CD4-positive, alpha-beta T cell treated with Interleukin-4 for 4 hours (primary cell): ENCODE results near the gene TYW1.
"Not testable (repeated sequence)": the region's sequence is repeated elsewhere in the genome, so short reads cannot be mapped to it uniquely, and the experiment has no call there.

Source experiments
- DNase-seq: peaks from one replicate; pipeline ENCODE4 v3.0.0-alpha.2; 2020

TYW1 gene

DNA sequence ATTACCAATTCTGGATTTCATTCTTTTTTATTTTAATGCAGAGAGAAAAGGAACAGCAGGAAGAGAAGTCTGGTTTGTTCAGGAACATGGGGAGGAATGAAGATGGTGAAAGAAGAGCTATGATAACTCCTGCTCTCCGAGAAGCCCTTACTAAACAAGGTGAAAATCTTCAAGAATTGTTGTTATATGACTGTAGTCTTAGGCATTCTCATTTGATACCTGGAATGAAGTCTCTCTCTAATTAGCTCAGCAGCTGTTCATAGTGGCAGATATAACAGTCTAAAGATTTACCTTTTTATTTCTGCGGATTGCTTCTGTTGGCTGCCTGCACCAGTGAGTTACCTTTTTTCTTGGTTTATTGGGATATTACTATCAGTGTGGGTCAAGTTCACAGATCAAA lies 53.3 kb downstream of the TYW1 start:
- DNase-seq, result not testable (repeated sequence)

DNA sequence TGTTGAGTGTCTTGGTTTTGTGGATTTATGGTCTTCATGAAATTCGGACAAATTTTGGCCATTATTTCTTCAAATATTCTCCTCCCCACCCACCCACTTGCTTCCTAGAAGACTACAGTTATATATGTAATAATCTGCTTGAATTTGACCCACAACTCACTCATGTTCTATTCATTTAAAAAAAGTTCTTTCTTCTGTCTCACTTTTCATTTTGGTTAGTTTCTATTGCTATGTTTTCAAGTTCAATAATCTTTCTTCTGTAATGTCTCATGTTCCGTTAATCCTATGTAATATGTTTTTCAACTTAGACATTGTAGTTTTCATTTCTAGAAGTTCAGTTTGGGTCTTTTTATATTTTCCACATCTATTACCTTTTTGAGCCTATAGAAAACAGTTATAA lies 55.5 kb downstream of the TYW1 start:
- DNase-seq, result not testable (repeated sequence)

DNA sequence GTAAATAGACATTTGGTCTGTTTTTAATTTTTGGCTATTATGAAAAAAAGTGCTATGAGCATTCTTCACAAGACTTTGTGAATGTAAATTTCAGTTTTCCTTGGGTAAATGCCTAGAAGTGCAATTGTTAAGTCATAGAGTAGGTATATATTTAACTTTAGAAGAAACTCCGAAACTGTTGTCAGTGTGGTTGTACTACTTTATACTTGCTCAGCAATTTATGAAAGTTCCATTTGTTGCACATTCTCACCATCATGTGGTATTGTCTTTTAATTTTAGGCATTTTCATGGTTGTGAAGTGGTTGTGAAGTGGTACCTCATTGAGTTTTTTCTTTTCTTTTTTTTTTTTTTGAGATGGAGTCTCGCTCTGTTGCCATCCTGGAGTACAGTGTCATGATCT lies 60.0 kb downstream of the TYW1 start:
- DNase-seq, result no peak

DNA sequence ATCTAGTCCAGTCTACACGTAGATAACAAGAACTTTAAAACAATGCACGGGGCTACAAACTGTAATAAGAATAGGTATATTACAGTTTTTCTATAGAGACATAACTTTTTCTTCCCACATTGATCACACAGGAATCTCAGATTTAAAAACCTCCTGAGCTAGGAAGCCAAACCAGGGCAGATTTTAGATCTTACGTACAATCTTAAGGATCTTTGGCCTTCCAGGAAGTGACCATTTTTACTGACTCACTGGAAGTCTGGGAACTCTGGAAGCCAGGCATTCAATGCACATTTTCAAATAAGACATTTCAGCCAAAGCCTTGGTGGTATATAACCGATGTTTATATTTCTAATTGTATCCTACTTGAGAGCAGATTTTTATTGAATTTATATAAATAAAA lies 64.7 kb downstream of the TYW1 start:
- DNase-seq, result not testable (repeated sequence)

DNA sequence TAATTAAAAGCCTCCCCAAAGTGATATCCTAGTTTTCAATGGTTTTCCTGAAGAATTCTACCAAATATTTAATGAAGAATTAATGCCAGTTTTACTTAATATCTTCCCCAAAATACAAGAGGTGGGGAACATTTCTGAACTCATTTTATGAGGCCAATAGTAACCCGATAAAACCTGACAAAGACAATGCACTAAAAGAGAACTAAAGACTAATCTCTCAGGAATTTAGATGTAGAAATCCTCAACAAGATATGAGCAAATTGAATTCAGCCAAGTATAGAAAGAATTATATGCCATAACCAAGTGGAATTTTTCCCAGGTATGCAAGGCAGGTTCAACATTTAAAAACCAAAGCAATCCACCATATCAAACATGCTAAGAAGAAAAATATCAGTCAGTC lies 66.2 kb downstream of the TYW1 start:
- DNase-seq, result not testable (repeated sequence)

DNA sequence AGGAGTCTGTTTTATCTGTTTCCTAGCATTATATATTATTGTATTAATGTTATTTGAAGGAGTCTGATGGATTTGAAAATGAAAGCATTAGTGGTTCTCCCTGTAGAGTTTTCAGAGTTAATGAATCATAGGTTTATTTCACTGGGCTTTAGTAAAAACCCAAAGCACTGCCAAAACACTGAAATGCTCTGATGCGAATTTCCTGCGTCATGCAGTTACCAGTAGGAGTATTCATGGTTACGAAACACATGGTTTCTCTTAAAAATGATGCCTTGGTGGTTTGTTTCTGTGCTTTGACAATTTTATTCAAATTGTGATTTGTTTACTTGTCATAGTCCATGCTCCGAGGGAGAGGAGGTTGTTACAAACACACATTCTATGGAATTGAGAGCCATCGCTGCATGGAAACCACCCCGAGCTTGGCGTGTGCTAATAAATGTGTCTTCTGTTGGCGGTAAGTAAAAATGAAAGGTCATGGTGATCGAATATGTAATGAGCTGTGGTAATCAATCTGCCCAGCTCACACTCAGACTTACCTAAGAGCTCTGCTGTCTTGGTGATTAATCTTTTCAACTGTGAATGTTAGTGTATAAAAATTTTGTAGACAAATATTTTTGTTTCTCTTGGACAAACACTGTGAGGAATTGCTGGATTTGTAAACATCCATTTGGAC lies 70.5 kb downstream of the TYW1 start:
- DNase-seq, result not testable (repeated sequence)

DNA sequence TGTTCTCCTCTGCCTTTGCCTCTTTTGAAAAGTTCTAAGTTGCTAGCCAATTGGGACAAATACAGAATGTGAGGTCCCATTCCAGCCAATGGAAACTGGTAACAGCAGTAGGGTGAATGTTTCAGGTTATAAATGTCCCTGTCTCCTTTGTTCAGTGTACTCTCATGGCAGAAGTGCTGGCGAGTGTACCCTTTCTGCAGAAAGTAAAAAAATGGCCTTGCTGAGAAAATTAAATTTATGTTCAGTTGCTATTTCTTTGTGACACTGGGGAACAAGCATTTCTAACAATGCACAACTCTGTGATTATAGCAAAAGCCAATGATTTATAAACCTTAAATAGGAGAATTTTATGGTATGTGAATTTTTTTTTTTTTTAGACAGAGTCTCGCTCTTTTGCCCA lies 79.5 kb downstream of the TYW1 start:
- not testable (repeated sequence) for DNase-seq

DNA sequence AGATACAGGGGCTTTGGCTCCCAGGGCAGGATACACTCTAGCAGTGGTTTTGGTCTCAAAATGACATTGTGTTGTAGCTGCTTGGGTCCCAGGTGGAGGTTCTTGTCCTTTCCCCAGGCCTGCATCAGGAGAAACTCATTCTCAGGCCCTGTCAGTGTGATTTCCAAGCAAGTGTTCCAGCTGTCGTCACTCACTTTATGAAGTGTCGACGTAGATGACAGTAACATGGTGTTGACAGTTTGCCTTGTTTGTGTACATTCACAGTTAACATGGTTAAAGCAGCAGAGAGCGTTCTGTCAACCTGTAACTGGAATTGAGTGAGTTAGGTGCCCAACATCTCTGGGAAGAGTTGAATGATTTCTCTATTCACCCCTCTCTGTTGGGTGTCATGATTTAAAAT lies 86.2 kb downstream of the TYW1 start:
- DNase-seq, result not testable (repeated sequence)

DNA sequence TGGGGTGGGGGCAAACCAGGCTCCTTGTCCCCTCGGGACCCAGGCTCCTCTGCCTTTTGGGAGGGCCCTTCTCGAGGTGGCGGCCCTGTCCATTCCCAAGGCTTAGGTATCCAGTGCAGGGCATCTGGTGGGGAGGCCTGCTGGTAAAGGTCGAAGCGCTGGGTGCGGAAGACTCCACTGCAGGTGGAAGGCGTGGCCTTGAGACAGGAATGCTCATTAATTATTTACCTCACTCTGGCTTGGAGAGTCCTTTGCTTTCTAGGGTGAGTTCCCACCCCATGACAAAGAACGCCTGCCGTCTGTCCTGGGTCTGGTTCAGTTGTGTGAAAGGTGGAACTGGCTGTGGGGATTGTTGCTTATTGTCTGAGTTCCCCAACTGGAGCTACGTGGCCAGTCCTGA lies 92.6 kb downstream of the TYW1 start:
- DNase-seq, result not testable (repeated sequence)

DNA sequence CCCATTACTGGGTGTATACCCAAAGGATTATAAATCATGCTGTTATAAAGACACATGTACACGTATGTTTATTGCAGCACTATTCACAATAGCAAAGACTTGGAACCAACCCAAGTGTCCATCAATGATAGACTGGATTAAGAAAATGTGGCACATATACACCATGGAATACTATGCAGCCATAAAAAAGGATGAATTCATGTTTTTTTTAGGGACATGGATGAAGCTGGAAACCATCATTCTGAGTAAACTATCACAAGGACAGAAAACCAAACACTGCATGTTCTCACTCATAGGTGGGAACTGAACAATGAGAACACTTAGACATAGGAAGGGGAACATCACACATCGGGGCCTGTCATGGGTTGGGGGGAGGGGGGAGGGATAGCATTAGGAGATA lies 94.4 kb downstream of the TYW1 start:
- DNase-seq, result not testable (repeated sequence)

DNA sequence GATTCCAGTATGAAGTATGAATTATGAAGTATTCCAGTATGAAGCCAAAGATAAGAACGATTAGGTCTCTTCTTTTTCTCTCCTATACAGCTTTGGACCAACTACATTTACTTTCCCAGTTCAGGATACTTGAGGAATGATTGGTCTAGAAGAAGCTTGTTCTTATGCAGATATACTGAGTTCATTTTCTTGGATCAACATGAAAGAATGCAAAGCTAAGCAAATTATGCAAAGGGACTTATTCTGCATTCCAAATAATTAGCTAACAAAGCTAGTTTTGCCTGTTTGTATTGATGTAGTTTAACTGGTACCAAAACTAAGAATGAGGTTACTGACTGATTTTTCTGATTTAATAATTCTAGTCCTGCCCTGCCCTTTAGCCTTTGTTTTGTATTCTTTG lies 101.4 kb downstream of the TYW1 start:
- not testable (repeated sequence) for DNase-seq

DNA sequence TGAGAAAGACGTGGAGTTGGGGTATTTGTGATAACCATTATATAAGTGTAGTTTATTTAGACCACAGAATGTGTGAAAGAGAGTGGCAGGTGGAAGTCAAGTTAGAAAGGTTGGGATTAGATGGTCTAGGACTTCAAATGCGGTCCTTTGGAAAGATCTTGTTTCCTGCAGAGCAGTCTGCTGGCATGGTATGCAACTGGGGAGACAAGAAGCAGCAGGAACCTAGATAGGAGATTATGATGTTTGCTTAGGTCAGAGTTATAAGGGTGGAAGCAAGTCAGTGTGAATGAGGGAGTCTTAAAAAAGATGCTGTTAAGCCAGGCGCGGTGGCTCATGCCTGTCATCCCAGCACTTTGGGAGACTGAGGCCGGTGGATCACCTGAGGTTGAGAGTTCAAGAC lies 102.8 kb downstream of the TYW1 start:
- not testable (repeated sequence) for DNase-seq

DNA sequence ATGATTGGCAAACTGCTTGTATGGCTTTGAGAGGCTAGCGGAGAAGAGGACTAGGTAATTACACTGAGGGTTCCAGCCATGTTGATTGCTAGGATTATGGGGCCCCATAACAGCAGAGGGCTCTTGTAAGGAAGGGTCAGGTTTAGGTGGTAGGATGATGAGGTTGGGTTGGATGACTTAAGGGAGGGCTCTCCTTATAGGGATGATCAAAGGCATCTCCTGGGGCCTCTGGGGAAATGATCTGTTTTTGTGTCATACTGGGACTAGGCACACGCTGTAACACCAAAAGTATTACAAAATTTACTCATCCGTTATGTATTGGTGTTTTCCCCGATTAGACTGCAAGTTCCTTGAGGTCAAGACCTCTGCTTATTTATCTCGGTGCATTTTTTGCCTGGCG lies 103.4 kb downstream of the TYW1 start:
- not testable (repeated sequence) for DNase-seq

DNA sequence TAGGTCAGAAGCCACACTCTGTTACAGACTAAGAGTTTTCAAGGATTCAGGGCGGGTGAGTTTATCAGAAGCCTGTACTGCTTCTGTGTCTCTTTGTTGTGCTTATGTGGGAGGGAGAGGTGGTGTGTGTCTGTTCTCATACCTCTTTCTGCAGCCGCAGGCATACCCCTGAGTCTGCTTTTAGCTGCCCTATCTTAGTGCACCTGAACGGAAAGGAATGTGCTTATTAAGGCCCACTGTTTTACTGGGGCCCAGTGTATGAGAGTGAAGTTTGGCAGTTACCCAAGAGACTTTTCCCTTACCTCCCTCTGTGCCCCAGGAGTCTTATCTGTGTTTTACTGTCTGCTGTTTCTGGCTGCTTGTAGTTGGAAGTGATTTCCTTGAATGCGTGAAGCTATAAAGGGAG lies 104.3 kb downstream of the TYW1 start:
- DNase-seq, result no peak

DNA sequence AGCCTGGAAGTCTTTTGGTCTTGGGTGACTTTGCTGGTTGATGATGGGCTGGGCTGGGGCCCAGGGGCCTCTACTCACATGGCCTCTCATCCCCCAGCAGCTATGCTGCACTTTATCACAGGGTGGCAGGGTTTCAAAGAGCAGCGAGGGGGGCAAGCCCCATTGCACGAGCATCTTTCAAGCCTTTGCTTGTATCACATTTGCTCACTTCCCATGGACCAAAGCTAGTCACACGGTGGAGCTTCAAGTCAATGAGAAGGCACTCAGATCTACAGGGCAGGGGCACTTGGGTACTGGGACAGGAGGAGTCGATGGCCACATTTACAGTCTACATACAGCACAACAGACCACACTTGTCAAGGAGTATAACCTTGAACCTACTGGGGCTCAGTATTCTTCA lies 108.3 kb downstream of the TYW1 start:
- not testable (repeated sequence) for DNase-seq

DNA sequence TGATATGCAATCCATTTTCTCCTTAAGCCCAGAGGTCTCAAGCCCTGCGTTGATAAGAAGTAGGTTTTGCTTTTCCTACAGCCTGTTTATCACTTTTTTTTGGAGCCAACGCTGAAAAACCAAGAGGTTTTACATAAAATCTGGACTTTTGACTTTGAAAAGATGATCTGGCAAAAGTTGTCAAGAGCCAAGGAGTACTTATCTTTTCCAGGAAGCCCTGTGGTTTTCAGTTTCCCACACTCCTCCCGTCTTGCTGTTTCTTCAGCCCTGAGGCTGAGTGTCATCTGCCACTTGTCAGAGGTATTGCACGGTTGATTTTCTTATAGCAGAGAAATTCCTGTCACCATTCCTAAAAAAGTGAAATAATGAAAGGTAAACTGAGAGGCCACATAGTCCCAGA lies 108.7 kb downstream of the TYW1 start:
- DNase-seq, result peak; percentile 4

DNA sequence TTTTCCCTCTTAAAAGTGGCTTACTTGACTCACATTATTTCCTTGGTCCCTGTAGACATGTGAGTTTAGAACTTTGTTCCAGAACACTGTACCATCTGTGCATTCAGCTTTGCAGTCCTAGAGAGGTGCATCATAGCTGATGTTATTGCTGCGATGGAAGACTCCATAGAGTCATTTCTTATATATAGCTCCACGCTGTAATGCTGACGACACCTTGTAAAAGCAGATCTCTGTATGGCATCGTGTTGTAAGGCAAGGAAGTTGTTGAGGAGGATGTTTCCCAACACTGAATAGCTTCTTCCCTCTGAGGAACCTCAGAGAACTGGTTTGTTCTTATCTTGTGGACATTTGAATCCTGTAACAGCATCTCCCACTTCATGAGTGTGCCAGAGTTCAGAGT lies 109.6 kb downstream of the TYW1 start:
- DNase-seq, result not testable (repeated sequence)

DNA sequence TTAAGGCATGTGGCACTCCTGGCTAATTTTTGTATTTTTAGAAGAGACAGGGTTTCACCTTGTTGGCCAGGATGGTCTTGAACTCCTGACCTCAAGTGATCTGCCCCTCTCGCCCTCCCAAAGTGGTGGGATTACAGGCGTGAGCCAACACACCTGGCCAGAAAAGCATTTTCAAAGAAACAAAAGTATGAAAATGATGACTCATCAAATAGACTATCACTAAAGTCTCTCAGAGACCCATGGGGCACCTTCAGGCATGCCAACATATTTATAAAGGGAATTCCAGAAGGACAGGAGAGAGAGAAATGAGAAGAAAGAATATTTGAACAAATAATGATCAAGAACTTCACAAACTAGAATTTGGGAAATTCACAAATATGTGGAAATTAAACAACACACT lies 114.7 kb downstream of the TYW1 start:
- DNase-seq, result not testable (repeated sequence)

DNA sequence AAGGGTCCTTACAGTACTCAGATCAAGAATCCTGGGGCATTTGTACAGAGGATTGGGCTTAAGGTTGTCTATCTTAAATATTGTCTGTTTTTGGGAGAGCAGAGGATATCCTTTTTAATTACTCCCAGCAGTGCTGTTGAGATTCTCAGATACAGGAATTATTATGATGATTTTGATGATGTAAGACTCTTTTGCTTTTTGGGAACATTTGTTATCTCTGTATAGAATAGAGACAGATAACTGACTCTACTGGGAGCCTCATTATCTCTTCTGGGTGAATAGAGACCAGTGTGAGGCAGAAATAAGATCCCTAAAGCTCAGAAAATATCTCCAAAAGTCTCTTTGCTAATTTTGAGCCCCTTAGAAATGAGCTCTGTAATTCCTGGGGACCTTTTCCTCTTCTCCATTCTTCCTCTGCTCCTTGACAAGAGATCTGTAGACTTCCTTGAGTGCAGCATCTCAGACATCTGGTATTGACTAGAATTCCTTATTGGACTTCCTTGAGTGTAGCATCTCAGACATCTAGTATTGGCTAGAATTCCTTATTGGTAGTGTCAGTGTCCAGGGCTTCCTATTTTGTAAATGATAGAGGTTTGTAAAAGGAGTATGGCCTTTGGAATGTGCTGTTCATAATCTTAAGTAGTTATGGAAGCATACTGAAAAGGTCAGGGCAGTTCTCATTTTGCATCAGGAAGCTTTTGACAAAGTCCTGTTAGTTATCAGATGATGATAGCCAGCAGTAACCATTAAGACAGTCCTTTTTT lies 118.0 kb downstream of the TYW1 start:
- not testable (repeated sequence) for DNase-seq

DNA sequence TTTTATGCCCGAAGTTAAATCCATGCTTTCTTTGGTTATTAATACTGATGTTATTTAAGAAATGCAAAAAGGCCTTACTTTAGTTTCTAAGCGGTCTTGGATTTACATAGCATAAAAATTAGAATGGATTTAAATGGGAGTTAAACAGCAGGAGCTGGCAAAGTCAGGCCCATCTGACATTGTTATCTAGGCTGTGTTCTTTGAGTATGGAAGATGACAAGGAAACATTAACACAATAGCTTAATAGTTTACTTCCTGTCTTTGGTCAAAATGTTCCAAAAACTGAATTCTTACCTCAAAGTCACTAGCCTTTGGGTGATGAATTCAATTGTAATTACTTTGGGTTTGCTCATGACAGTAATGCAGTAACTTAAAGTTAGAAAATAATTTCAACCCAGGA lies 123.9 kb downstream of the TYW1 start:
- DNase-seq, result not testable (repeated sequence)

DNA sequence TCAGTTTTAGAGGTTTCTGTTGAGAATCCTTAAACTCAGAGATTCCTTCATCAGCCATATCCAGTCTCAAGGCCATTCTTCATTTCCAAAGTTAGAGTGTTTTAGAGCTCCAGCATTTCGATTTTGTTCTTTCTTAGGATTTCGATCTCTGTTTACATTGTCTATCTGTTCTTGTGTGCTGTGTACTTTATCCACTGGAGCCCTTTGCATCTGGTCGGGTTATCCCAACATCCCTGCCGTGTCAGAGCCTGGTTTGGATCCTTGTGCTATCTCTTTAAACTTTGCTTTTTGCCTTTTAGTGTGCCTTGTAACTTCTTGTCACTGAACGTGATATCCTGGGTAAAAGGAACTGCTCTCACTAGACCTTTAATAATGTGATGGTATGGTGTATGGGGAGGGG lies 131.6 kb downstream of the TYW1 start:
- not testable (repeated sequence) for DNase-seq

DNA sequence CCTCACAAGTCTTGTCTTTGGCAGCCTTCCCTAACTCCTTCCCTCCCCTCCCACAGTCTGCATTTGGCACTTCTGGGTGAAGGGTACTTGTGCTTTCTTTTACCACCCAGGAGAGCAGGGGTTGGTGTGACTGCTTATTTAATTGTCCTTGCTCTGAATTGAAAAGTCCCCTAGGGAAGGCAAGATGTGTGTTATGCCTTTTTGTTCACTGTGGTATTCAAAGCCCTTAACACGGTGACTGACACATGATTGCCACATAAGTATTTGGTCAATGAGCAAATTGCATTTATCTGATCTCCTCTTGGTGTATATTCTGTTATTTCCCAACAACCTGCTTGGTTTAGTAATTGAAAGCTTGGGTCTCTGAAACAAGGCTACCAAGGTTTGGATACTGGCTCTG lies 134.1 kb downstream of the TYW1 start:
- not testable (repeated sequence) for DNase-seq

DNA sequence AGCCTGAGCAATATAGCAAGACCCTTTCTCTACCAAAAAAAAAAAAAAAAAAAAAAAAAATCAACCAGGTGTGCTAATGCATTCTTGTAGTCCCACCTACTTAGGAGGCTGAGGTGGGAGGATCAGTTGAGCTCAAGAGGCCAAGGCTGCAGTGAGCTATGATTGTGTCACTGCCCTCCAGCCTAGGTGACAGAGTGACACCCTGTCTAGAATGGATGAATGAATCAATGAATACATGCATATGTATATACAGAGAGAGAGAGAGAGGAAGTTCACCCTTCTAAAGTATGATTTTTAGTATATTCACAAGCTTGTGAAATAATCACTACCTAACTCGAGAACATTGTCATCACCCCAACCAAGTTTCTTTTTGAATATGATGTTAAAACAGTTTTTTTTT lies 138.3 kb downstream of the TYW1 start:
- DNase-seq, result not testable (repeated sequence)
